Measurements from ENCODE around the gene XYLT1.
"Not testable (repeated sequence)": the region's sequence is repeated elsewhere in the genome, so short reads cannot be mapped to it uniquely, and the experiment has no call there.

Gene XYLT1

GRCh38 chr16:17351441-17352035, 119.2 kb downstream of the XYLT1 start:
- no peak for DNase-seq

GRCh38 chr16:17350207-17350606, 120.6 kb downstream of the XYLT1 start:
- no peak for DNase-seq

GRCh38 chr16:17348826-17349225, 121.9 kb downstream of the XYLT1 start:
- no peak for DNase-seq

- no peak for DNase-seq
Observed at GRCh38 chr16:17348042-17348783, 122.5 kb downstream of the XYLT1 start.

GRCh38 chr16:17347624-17348023, 123.1 kb downstream of the XYLT1 start:
- no peak for DNase-seq

GRCh38 chr16:17346621-17347569, 123.9 kb downstream of the XYLT1 start:
- no peak for DNase-seq

- DNase-seq, result no peak
Observed at GRCh38 chr16:17345043-17345442, 125.7 kb downstream of the XYLT1 start.

GRCh38 chr16:17343728-17344127, 127.0 kb downstream of the XYLT1 start:
- no peak for DNase-seq

- no peak for DNase-seq
Observed at GRCh38 chr16:17343028-17343427, 127.7 kb downstream of the XYLT1 start.

- no peak for DNase-seq
Observed at GRCh38 chr16:17342031-17342430, 128.7 kb downstream of the XYLT1 start.

- DNase-seq, result no peak
Observed at GRCh38 chr16:17340804-17341203, 130.0 kb downstream of the XYLT1 start.

- DNase-seq, result no peak
Observed at GRCh38 chr16:17339764-17340541, 130.8 kb downstream of the XYLT1 start.

- DNase-seq, result no peak
Observed at GRCh38 chr16:17338244-17338643, 132.5 kb downstream of the XYLT1 start.

- no peak for DNase-seq
Observed at GRCh38 chr16:17336530-17336900, 134.2 kb downstream of the XYLT1 start.

GRCh38 chr16:17335826-17336529, 134.8 kb downstream of the XYLT1 start:
- no peak for DNase-seq

GRCh38 chr16:17335406-17335805, 135.4 kb downstream of the XYLT1 start:
- not testable (repeated sequence) for DNase-seq

- DNase-seq, result no peak
Observed at GRCh38 chr16:17334096-17334495, 136.7 kb downstream of the XYLT1 start.

- no peak for DNase-seq
Observed at GRCh38 chr16:17333229-17333628, 137.5 kb downstream of the XYLT1 start.

- no peak for DNase-seq
Observed at GRCh38 chr16:17331991-17332390, 138.8 kb downstream of the XYLT1 start.

GRCh38 chr16:17331071-17331607, 139.6 kb downstream of the XYLT1 start:
- DNase-seq, result no peak

GRCh38 chr16:17330044-17330443, 140.7 kb downstream of the XYLT1 start:
- no peak for DNase-seq

- no peak for DNase-seq
Observed at GRCh38 chr16:17329391-17329790, 141.4 kb downstream of the XYLT1 start.

Measured in NCI-H1048 (cell line).